Testis (tissue), 3 donors: ENCODE results near the gene IL22RA1. TPM values are rescaled to one million over a fixed set of nuclear protein-coding genes. Genes with fewer than 3 reads are reported as not detected.
A peak's percentile ranks its signal among the peaks of the same experiment; 100 is the strongest.

Experiments
- DNase-seq: peaks from one replicate; pipeline ENCODE4 v3.0.0-alpha.2; 2019
- H3K27ac ChIP-seq, 2 donors: fragments of 200-600 bp; sonication (generic); one replicate each; pipeline ENCODE4 v1.5.1; 2019
- H3K27me3 ChIP-seq: fragments of 200-600 bp; sonication (generic); one replicate; pipeline ENCODE4 v1.5.1; 2019
- H3K36me3 ChIP-seq: fragments of 200-600 bp; sonication (generic); one replicate; pipeline ENCODE4 v1.5.1; 2017; ENCODE audit warnings: low read depth; ENCODE audit errors: missing control alignments
- H3K4me1 ChIP-seq: fragments of 200-600 bp; sonication (generic); one replicate; pipeline ENCODE4 v1.5.1; 2019
- H3K4me3 ChIP-seq, 2 donors: fragments of 200-600 bp; sonication (generic); one replicate each; pipeline ENCODE4 v1.5.1; 2017 to 2019
- H3K9me3 ChIP-seq: fragments of 200-600 bp; sonication (generic); one replicate; pipeline ENCODE4 v1.5.1; 2017
- CTCF ChIP-seq, 3 experiments: fragments of 450-650 bp in 2 of 3; fragments of 200-600 bp in 1 of 3; sonication (generic) in 1 of 3; IDR thresholded peaks; one replicate each; pipeline ENCODE4 v1.5.1; 2016 to 2019; ENCODE audit warnings: antibody characterized with exemption in 3 of 3, mild to moderate bottlenecking in 2 of 3, moderate library complexity in 1 of 3
- POLR2A ChIP-seq: fragments of 450-650 bp; IDR thresholded peaks from one replicate; pipeline ENCODE4 v1.6.1; 2017; ENCODE audit warnings: antibody characterized with exemption, mild to moderate bottlenecking, moderate library complexity
- WGBS, 2 donors: methylation state at CpG; one replicate each; pipeline ENCODE4 v1.1.5; 2018; 5-methylcytosine and 5-hydroxymethylcytosine counted together
- intact Hi-C: fragments of 100-400 bp; cut with DNase I; formaldehyde crosslinking; loops from one replicate; pipeline ENCODE4 v1.15.1; 2023; ENCODE audit warnings: low total_unique reads
- polyA plus RNA-seq: library from polyadenylated mRNA; stranded (reverse); fragments of 350-450 nt; fragmentation: Illumina TruSeq; extraction: RNeasy Lipid Tissue Mini Kit (QIAGEN cat#74804); gene quantifications from one replicate; pipeline ENCODE4 v1.2.3, GENCODE V29; 2014; ENCODE audit warnings: low read depth, low replicate concordance; ENCODE audit not compliant: insufficient read depth
- total RNA-seq, 2 donors: library from RNA; depleted of rRNA; stranded (reverse); fragments of >200 nt; gene quantifications; one replicate each; pipeline ENCODE4 v1.2.3, GENCODE V29; 2016

Gene IL22RA1
- total and polyA plus RNA-seq, 3 donors from 2014 or later, result 0.31 to 0.95 (median 0.93) TPM

GRCh38 chr1:24120965-24121364, 22.0 kb downstream of the IL22RA1 start:
- TF ChIP-seq CTCF (IDR thresholded peaks at IDR 0.05) (no peak), POLR2A (no peak)
- intact Hi-C loops, result no loop called here
- H3K27ac ChIP-seq, result peak overlapping the region; percentile 2 to 72

GRCh38 chr1:24119859-24120756, 22.8 kb downstream of the IL22RA1 start:
- intact Hi-C loops, result no loop called here
- H3K27ac ChIP-seq, result peak overlapping the region; percentile 57 to 72

More at GRCh38 chr1:24120965-24121364, 22.0 kb downstream of the IL22RA1 start:
- DNase-seq, result no peak
- 79 to 88% methylated on average over 1 to 3 of the region's 3 CpGs for WGBS, 2 donors
- peaks cover 27% of the 10 kb centered on the region for H3K4me1 ChIP-seq
- H3K36me3 ChIP-seq, result no peaks in the 10 kb centered on the region
- no peaks in the 10 kb centered on the region for H3K27me3 ChIP-seq
- no peaks in the 10 kb centered on the region for H3K9me3 ChIP-seq
- H3K4me3 ChIP-seq, result no peak overlapping the region

GRCh38 chr1:24119489-24119858, 23.5 kb downstream of the IL22RA1 start:
- no peak for DNase-seq
- H3K27ac ChIP-seq, result peak overlapping the region; percentile 57 to 72
- no peaks in the 10 kb centered on the region for H3K9me3 ChIP-seq
- no peaks in the 10 kb centered on the region for H3K27me3 ChIP-seq
- no peaks in the 10 kb centered on the region for H3K36me3 ChIP-seq
- peaks cover 27% of the 10 kb centered on the region for H3K4me1 ChIP-seq
- WGBS, 2 donors, result 71 to 72% methylated on average over 3 to 5 of the region's 5 CpGs
- intact Hi-C loops, result no loop called here
- TF ChIP-seq POLR2A (no peak), CTCF (IDR thresholded peaks at IDR 0.05) (no peak)
- no peak overlapping the region for H3K4me3 ChIP-seq

More at GRCh38 chr1:24119859-24120756, 22.8 kb downstream of the IL22RA1 start:
- peaks cover 27% of the 10 kb centered on the region for H3K4me1 ChIP-seq
- no peak overlapping the region for H3K4me3 ChIP-seq
- no peaks in the 10 kb centered on the region for H3K9me3 ChIP-seq
- peak; percentile 91 for DNase-seq
- H3K36me3 ChIP-seq, result no peaks in the 10 kb centered on the region
- H3K27me3 ChIP-seq, result no peaks in the 10 kb centered on the region
- TF ChIP-seq CTCF (IDR thresholded peaks at IDR 0.05) (no peak), POLR2A (no peak)
- 39 to 64% methylated on average over 6 to 17 of the region's 17 CpGs for WGBS, 2 donors

- Histone ChIP-seq H3K27me3 (no peaks in the 10 kb centered on the region), H3K4me3 (no peak overlapping the region), H3K36me3 (no peaks in the 10 kb centered on the region), H3K4me1 (peaks cover 27% of the 10 kb centered on the region), H3K27ac (no peak overlapping the region), H3K9me3 (no peaks in the 10 kb centered on the region)
- no peak for TF ChIP-seq POLR2A
- 76 to 83% methylated on average over 8 of the region's 8 CpGs for WGBS, 2 donors
- DNase-seq, result no peak
- intact Hi-C loops, result no loop called here
Observed at GRCh38 chr1:24118410-24119242, 24.3 kb downstream of the IL22RA1 start.
